GM23338 (cell line): ENCODE data around the gene OR2A2. TPM values are rescaled to one million over a fixed set of nuclear protein-coding genes. Genes with fewer than 3 reads are reported as not detected.

Experiments
- ATAC-seq: fragments of 200-7000 bp; cut with Tn5 transposase; 3 replicates; pipeline ENCODE4 v1.9.1; 2020
- DNase-seq: peaks from one replicate; pipeline ENCODE4 v3.0.0-alpha.2; 2015; ENCODE audit warnings: low spot score
- H2AFZ ChIP-seq: fragments of 200-600 bp; sonication (generic); 2 replicates; pipeline ENCODE4 v1.8.0; 2016; ENCODE audit warnings: antibody characterized with exemption, mild to moderate bottlenecking, moderate library complexity
- H3F3A ChIP-seq: fragments of 200-600 bp; sonication (generic); replicated peaks from 2 replicates; pipeline ENCODE4 v1.8.0; 2017; ENCODE audit warnings: antibody characterized with exemption, mixed run types, low read depth
- H3K27ac ChIP-seq: fragments of 200-600 bp; sonication (generic); 2 replicates; pipeline ENCODE4 v1.6.1; 2016; ENCODE audit warnings: low read depth
- H3K27me3 ChIP-seq: fragments of 200-600 bp; sonication (generic); 2 replicates; pipeline ENCODE4 v1.8.0; 2016; ENCODE audit warnings: mild to moderate bottlenecking, mixed run types, moderate library complexity; ENCODE audit not compliant: insufficient read depth
- H3K36me3 ChIP-seq: fragments of 200-600 bp; sonication (generic); 2 replicates; pipeline ENCODE4 v1.8.0; 2016; ENCODE audit warnings: mild to moderate bottlenecking; ENCODE audit not compliant: insufficient read depth
- H3K4me1 ChIP-seq: fragments of 200-600 bp; sonication (generic); 2 replicates; pipeline ENCODE4 v1.8.0; 2016; ENCODE audit warnings: mild to moderate bottlenecking, moderate library complexity; ENCODE audit not compliant: insufficient read depth
- H3K4me2 ChIP-seq: fragments of 200-600 bp; sonication (generic); 2 replicates; pipeline ENCODE4 v1.7.1; 2017; ENCODE audit warnings: mixed run types
- H3K4me3 ChIP-seq: fragments of 200-600 bp; sonication (generic); 2 replicates; pipeline ENCODE4 v1.6.1; 2016; ENCODE audit warnings: mixed run types
- H3K79me2 ChIP-seq: fragments of 200-600 bp; sonication (generic); replicated peaks from 2 replicates; pipeline ENCODE4 v1.8.0; 2017; ENCODE audit warnings: mild to moderate bottlenecking; ENCODE audit not compliant: insufficient read depth
- H3K9me2 ChIP-seq: fragments of 200-600 bp; sonication (generic); 2 replicates; pipeline ENCODE4 v1.8.0; 2017; ENCODE audit not compliant: insufficient read depth
- H4K20me1 ChIP-seq: fragments of 200-600 bp; sonication (generic); replicated peaks from 2 replicates; pipeline ENCODE4 v1.8.0; 2017; ENCODE audit warnings: mild to moderate bottlenecking; ENCODE audit not compliant: insufficient read depth
- H3K27ac Mint-ChIP-seq: 2 replicates; pipeline ENCODE4 v1.8.0; 2020; ENCODE audit warnings: inconsistent platforms, mild to moderate bottlenecking, moderate library complexity, mixed read lengths
- H3K27me3 Mint-ChIP-seq: 3 replicates; pipeline ENCODE4 v1.8.0; 2022; ENCODE audit warnings: low read depth, mild to moderate bottlenecking, moderate library complexity, mixed read lengths, inconsistent platforms; ENCODE audit not compliant: insufficient read depth, poor library complexity
- H3K36me3 Mint-ChIP-seq: 3 replicates; pipeline ENCODE4 v1.8.0; 2021; ENCODE audit warnings: low read depth, mild to moderate bottlenecking, inconsistent platforms, moderate library complexity, mixed read lengths
- H3K4me1 Mint-ChIP-seq: 3 replicates; pipeline ENCODE4 v1.8.0; 2020; ENCODE audit warnings: mild to moderate bottlenecking, inconsistent platforms, mixed read lengths
- H3K4me3 Mint-ChIP-seq: 3 replicates; pipeline ENCODE4 v1.8.0; 2021; ENCODE audit warnings: moderate library complexity, mild to moderate bottlenecking, inconsistent platforms, mixed read lengths
- H3K9me3 Mint-ChIP-seq: 3 replicates; pipeline ENCODE4 v1.8.0; 2020; ENCODE audit warnings: moderate library complexity, mild to moderate bottlenecking, inconsistent platforms, mixed read lengths
- EZH2 ChIP-seq: fragments of 200-600 bp; sonication (generic); IDR thresholded peaks from one replicate; pipeline ENCODE4 v1.8.0; 2017; ENCODE audit warnings: antibody characterized with exemption, mild to moderate bottlenecking, low read depth; ENCODE audit not compliant: unreplicated experiment
- NANOG ChIP-seq: IDR thresholded peaks from 2 replicates; pipeline ENCODE4 v1.6.1; 2016; ENCODE audit warnings: antibody characterized with exemption, borderline replicate concordance
- STAT1 ChIP-seq: IDR thresholded peaks from one replicate; pipeline ENCODE4 v1.6.1; 2016; ENCODE audit warnings: antibody characterized with exemption; ENCODE audit not compliant: unreplicated experiment
- ZNF114 ChIP-seq: fragments of 250-450 bp; sonication (Bioruptor Pico); IDR thresholded peaks from 2 replicates; pipeline ENCODE4 v1.5.0; 2020; ENCODE audit warnings: mild to moderate bottlenecking, moderate library complexity
- polyA plus RNA-seq: library from polyadenylated mRNA; unstranded; fragments of >200 nt; fragmentation: Nextera tagmentation; extraction: Ambion mirVana; gene quantifications from 2 replicates; pipeline ENCODE4 v1.2.1, GENCODE V29; 2016
- total RNA-seq: library from RNA; depleted of rRNA; stranded (reverse); fragments of >200 nt; shearing (Covaris generic); gene quantifications from 2 replicates; pipeline ENCODE4 v1.2.3, GENCODE V29; 2014
- TF ChIP-seq, protein P1 (sequence below): fragments of 250-450 bp; sonication (Bioruptor Pico); IDR thresholded peaks from 2 replicates; pipeline ENCODE4 v1.5.0; 2020; ENCODE audit warnings: mild to moderate bottlenecking, moderate library complexity
- TF ChIP-seq, protein P2 (sequence below): IDR thresholded peaks from 2 replicates; pipeline ENCODE4 v1.6.1; 2016; ENCODE audit warnings: antibody characterized with exemption

Gene OR2A2
- total and polyA plus RNA-seq, 2 experiments from 2014 or later = not detected

- TF ChIP-seq, protein P1, sequence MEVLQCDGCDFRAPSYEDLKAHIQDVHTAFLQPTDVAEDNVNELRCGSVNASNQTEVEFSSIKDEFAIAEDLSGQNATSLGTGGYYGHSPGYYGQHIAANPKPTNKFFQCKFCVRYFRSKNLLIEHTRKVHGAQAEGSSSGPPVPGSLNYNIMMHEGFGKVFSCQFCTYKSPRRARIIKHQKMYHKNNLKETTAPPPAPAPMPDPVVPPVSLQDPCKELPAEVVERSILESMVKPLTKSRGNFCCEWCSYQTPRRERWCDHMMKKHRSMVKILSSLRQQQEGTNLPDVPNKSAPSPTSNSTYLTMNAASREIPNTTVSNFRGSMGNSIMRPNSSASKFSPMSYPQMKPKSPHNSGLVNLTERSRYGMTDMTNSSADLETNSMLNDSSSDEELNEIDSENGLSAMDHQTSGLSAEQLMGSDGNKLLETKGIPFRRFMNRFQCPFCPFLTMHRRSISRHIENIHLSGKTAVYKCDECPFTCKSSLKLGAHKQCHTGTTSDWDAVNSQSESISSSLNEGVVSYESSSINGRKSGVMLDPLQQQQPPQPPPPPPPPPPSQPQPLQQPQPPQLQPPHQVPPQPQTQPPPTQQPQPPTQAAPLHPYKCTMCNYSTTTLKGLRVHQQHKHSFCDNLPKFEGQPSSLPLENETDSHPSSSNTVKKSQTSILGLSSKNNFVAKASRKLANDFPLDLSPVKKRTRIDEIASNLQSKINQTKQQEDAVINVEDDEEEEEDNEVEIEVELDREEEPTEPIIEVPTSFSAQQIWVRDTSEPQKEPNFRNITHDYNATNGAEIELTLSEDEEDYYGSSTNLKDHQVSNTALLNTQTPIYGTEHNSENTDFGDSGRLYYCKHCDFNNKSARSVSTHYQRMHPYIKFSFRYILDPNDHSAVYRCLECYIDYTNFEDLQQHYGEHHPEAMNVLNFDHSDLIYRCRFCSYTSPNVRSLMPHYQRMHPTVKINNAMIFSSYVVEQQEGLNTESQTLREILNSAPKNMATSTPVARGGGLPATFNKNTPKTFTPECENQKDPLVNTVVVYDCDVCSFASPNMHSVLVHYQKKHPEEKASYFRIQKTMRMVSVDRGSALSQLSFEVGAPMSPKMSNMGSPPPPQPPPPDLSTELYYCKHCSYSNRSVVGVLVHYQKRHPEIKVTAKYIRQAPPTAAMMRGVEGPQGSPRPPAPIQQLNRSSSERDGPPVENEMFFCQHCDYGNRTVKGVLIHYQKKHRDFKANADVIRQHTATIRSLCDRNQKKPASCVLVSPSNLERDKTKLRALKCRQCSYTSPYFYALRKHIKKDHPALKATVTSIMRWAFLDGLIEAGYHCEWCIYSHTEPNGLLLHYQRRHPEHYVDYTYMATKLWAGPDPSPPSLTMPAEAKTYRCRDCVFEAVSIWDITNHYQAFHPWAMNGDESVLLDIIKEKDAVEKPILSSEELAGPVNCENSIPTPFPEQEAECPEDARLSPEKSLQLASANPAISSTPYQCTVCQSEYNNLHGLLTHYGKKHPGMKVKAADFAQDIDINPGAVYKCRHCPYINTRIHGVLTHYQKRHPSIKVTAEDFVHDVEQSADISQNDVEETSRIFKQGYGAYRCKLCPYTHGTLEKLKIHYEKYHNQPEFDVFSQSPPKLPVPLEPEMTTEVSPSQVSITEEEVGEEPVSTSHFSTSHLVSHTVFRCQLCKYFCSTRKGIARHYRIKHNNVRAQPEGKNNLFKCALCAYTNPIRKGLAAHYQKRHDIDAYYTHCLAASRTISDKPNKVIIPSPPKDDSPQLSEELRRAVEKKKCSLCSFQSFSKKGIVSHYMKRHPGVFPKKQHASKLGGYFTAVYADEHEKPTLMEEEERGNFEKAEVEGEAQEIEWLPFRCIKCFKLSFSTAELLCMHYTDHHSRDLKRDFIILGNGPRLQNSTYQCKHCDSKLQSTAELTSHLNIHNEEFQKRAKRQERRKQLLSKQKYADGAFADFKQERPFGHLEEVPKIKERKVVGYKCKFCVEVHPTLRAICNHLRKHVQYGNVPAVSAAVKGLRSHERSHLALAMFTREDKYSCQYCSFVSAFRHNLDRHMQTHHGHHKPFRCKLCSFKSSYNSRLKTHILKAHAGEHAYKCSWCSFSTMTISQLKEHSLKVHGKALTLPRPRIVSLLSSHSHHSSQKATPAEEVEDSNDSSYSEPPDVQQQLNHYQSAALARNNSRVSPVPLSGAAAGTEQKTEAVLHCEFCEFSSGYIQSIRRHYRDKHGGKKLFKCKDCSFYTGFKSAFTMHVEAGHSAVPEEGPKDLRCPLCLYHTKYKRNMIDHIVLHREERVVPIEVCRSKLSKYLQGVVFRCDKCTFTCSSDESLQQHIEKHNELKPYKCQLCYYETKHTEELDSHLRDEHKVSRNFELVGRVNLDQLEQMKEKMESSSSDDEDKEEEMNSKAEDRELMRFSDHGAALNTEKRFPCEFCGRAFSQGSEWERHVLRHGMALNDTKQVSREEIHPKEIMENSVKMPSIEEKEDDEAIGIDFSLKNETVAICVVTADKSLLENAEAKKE (CRISPR knock-in tag) = no peak
- TF ChIP-seq, protein P2, sequence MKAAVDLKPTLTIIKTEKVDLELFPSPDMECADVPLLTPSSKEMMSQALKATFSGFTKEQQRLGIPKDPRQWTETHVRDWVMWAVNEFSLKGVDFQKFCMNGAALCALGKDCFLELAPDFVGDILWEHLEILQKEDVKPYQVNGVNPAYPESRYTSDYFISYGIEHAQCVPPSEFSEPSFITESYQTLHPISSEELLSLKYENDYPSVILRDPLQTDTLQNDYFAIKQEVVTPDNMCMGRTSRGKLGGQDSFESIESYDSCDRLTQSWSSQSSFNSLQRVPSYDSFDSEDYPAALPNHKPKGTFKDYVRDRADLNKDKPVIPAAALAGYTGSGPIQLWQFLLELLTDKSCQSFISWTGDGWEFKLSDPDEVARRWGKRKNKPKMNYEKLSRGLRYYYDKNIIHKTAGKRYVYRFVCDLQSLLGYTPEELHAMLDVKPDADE = no peak
- TF ChIP-seq EZH2 (no peak), STAT1 (no peak)
These were observed 24.7 kb downstream of the OR2A2 start (continued) for GRCh38 chr7:144134116-144134515.

DNA sequence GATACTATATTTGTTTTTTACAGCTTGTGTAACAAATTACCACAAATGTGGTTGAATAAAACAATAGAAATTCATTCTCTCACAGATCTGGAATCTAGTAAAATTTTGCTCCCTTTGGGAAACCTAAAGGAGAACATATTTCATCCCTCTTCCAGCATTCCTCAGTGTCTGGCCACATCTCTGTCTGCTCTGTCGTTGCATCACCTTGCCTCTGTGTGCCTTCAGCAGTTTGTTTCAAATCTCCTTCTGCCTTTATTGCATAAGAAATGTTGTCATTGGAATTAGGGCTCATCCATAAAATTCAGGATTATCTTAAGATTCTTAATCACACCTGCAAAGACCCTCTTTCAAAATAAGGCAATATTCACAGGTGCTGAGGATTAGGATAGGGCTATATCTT lies 28.1 kb downstream of the OR2A2 start:
- Mint-ChIP-seq H3K36me3 (no peaks in the 10 kb centered on the region), H3K27ac (no peak overlapping the region), H3K9me3 (peaks cover 3% of the 10 kb centered on the region; the same call in 2 of the 3 replicates), H3K27me3 (peaks cover 2% of the 10 kb centered on the region), H3K4me1 (no peaks in the 10 kb centered on the region), H3K4me3 (no peak overlapping the region)
- Histone ChIP-seq H3K27me3 (no peaks in the 10 kb centered on the region), H4K20me1 (no peaks in the 10 kb centered on the region), H3K27ac (no peak overlapping the region), H2AFZ (no peak overlapping the region), H3F3A (no peaks in the 10 kb centered on the region), H3K36me3 (no peaks in the 10 kb centered on the region), H3K4me2 (no peak overlapping the region), H3K9me2 (no peaks in the 10 kb centered on the region; the same call in 1 of the 2 replicates), H3K4me1 (no peaks in the 10 kb centered on the region), H3K4me3 (no peak overlapping the region), H3K79me2 (no peaks in the 10 kb centered on the region)
- DNase-seq (no peak), ATAC-seq (no peak)
- TF ChIP-seq ZNF114 (CRISPR knock-in tag) (no peak), NANOG (no peak), EZH2 (no peak)
- TF ChIP-seq, protein P2 = no peak
- TF ChIP-seq, protein P1 (CRISPR knock-in tag) = no peak
